K562 (cell line): ENCODE measurements around the gene CCDC27. TPM values are rescaled to one million over a fixed set of nuclear protein-coding genes. Genes with fewer than 3 reads are reported as not detected.

Experiments
- ELF2 ChIP-seq: fragments of 250-450 bp; sonication (Bioruptor Pico); IDR thresholded peaks from 2 replicates; pipeline ENCODE4 v1.5.0; 2021; ENCODE audit warnings: mild to moderate bottlenecking
- ELK1 ChIP-seq: sonication (generic); formaldehyde crosslinking; IDR thresholded peaks from 2 replicates; pipeline ENCODE4 v1.8.1; 2022; ENCODE audit warnings: missing genetic modification reagents
- ETV6 ChIP-seq, 3 experiments: fragments of 150-350 bp in 1 of 3; sonication (generic) in 1 of 3; formaldehyde crosslinking in 1 of 3; IDR thresholded peaks; 2 replicates each; pipeline versions ENCODE4 v1.6.1 to v1.8.0; 2014 to 2022; ENCODE audit warnings: borderline replicate concordance in 2 of 3, low read depth in 2 of 3, antibody characterized with exemption in 1 of 3, low read length in 1 of 3, mild to moderate bottlenecking in 1 of 3, missing genetic modification reagents in 1 of 3
- FOS ChIP-seq: IDR thresholded peaks from 3 replicates; pipeline ENCODE4 v1.6.1; 2011; ENCODE audit not compliant: insufficient read length; ENCODE audit errors: extremely low read depth
- JUN ChIP-seq, 2 experiments: sonication (generic) in 1 of 2; formaldehyde crosslinking in 1 of 2; IDR thresholded peaks; 2 replicates each; pipeline versions ENCODE4 v1.6.1 to v1.8.0; 2012 to 2022; ENCODE audit warnings: borderline replicate concordance in 2 of 2, mild to moderate bottlenecking in 2 of 2, improper control_type of control experiment in 1 of 2, low read depth in 1 of 2, low read length in 1 of 2, missing genetic modification reagents in 1 of 2
- NFATC3 ChIP-seq: fragments of 450-650 bp; IDR thresholded peaks from 2 replicates; pipeline ENCODE4 v1.6.1; 2017; ENCODE audit warnings: mild to moderate bottlenecking
- RFX1 ChIP-seq: fragments of 450-650 bp; IDR thresholded peaks from 2 replicates; pipeline ENCODE4 v1.6.1; 2016; ENCODE audit warnings: mild to moderate bottlenecking, moderate library complexity
- STAG1 ChIP-seq: sonication (generic); formaldehyde crosslinking; IDR thresholded peaks from 2 replicates; pipeline ENCODE4 v1.5.0; 2020; ENCODE audit warnings: missing genetic modification reagents, borderline replicate concordance
- STAT5B ChIP-seq: fragments of 250-450 bp; sonication (Bioruptor Pico); IDR thresholded peaks from 2 replicates; pipeline ENCODE4 v1.8.0; 2021; ENCODE audit warnings: mild to moderate bottlenecking, inconsistent platforms
- TCF7L2 ChIP-seq: fragments of 150-350 bp; IDR thresholded peaks from 2 replicates; pipeline ENCODE4 v1.6.1; 2016; ENCODE audit warnings: low read depth, mild to moderate bottlenecking, low read length, moderate library complexity
- polyA plus RNA-seq, 8 experiments: library from polyadenylated mRNA; depleted of rRNA in 4 of 8; stranded (reverse) in 5 of 8; unstranded in 3 of 8; fragments of >200 nt; fragmentation: Nextera tagmentation in 2 of 8; fragmentation: Illumina TruSeq in 1 of 8; extraction: Ambion mirVana in 2 of 8; extraction: Trizol in 1 of 8; gene quantifications; 2 replicates each; pipeline versions ENCODE4 v1.2.1 to v1.2.3, GENCODE V29; 2011 to 2014; ENCODE audit warnings: inconsistent platforms in 1 of 8, missing spikeins in 1 of 8
- total RNA-seq, 7 experiments: library from RNA; depleted of rRNA in 6 of 7; stranded (reverse); fragments of >200 nt in 6 of 7; fragmentation: Illumina TruSeq in 2 of 7; extraction: Trizol in 2 of 7; gene quantifications; 2 replicates each; pipeline versions ENCODE4 v1.2.1 to v1.2.3, GENCODE V29; 2011 to 2021; ENCODE audit warnings: low replicate concordance in 1 of 7
- TF ChIP-seq, protein P1 (sequence below): sonication (generic); formaldehyde crosslinking; IDR thresholded peaks from 2 replicates; pipeline ENCODE4 v1.8.0; 2022; ENCODE audit warnings: mild to moderate bottlenecking, missing genetic modification reagents
- TF ChIP-seq, protein P2 (sequence below): fragments of 250-450 bp; sonication (Bioruptor Pico); IDR thresholded peaks from 2 replicates; pipeline ENCODE4 v1.5.0; 2020; ENCODE audit warnings: mild to moderate bottlenecking
- TF ChIP-seq, protein P3 (sequence below): fragments of 450-650 bp; formaldehyde crosslinking; IDR thresholded peaks from 2 replicates; pipeline ENCODE4 v1.4.0; 2020; ENCODE audit warnings: mild to moderate bottlenecking, moderate library complexity
- TF ChIP-seq, protein P4 (sequence below): fragments of 250-450 bp; sonication (Bioruptor Pico); IDR thresholded peaks from 2 replicates; pipeline ENCODE4 v1.5.0; 2022; ENCODE audit warnings: mild to moderate bottlenecking
- TF ChIP-seq, protein P5 (sequence below): fragments of 450-650 bp; IDR thresholded peaks from 2 replicates; pipeline ENCODE4 v1.6.1; 2016; ENCODE audit warnings: antibody characterized with exemption
- TF ChIP-seq, protein P6 (sequence below), 2 experiments: fragments of 450-650 bp; conservative IDR thresholded peaks; 2 replicates each; pipeline ENCODE4 v1.6.1; 2017; ENCODE audit warnings: mild to moderate bottlenecking in 2 of 2, moderate library complexity in 2 of 2

CCDC27 gene
- total and polyA plus RNA-seq, 9 of the 15 experiments (the other 6 are each of a cell fraction or from before 2014, with no cell fraction given), result 0.01 to 0.04 TPM; not detected in 7

DNA sequence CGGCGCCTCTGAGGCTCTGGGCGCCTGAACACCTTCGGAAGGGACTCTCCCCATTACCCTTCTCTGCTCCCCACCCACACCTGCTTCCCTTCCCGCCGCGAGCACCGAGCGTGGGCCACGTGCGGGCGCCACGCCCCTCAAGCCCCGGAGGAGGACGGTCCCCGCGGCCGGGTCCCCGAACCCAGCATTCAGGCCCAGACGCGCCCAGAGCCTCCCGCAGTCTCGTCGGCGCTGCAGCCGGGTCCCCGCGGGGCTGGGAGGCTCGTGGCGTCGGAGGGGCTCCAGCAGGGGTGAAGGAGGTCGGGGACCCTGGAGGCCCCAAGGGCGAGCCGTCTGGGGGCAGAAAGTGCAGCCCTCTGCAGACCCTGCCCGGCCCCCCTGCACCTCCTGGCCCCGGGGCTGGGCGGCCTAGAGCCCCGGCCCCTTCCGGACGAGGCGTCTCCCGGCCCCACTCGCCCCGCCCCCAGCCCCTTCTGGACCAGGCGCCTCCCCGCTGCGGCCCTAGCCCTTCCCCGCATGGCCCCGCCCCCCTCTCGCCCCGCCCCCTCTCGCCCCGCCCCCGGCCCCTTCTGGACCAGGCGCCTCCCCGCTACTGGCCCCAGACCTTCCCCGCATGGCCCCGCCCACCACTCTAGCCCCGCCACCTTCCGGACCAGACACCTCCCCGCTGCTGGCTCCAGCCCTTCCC, 19.9 kb downstream of the CCDC27 start (continued):
- TF ChIP-seq ELK1 (CRISPR knock-in tag) (no peak), FOS (no peak), JUN (IDR thresholded peaks at IDR 0.05; ENCODE audit: borderline replicate concordance, low read depth, low read length) (no peak), JUN (CRISPR knock-in tag; IDR thresholded peaks at IDR 0.05; ENCODE audit: borderline replicate concordance) (no peak), STAG1 (CRISPR knock-in tag) (no peak), TCF7L2 (no peak), STAT5B (no peak), ELF2 (CRISPR knock-in tag) (peak; percentile 53; the same call in 1 of the 2 replicates), NFATC3 (no peak), ETV6 (IDR thresholded peaks at IDR 0.05; ENCODE audit: borderline replicate concordance in 1 of 2, low read depth in 2 of 2, low read length in 1 of 2) (no peak), ETV6 (CRISPR knock-in tag; IDR thresholded peaks at IDR 0.05; ENCODE audit: borderline replicate concordance) (no peak), RFX1 (no peak)
- TF ChIP-seq, protein P1, sequence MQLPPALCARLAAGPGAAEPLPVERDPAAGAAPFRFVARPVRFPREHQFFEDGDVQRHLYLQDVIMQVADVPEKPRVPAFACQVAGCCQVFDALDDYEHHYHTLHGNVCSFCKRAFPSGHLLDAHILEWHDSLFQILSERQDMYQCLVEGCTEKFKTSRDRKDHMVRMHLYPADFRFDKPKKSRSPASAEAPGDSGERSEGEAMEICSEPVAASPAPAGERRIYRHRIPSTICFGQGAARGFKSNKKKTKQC (CRISPR knock-in tag), result 0 out of 2 replicates have a peak, but pooled peaks have one; percentile 25
- TF ChIP-seq, protein P2, sequence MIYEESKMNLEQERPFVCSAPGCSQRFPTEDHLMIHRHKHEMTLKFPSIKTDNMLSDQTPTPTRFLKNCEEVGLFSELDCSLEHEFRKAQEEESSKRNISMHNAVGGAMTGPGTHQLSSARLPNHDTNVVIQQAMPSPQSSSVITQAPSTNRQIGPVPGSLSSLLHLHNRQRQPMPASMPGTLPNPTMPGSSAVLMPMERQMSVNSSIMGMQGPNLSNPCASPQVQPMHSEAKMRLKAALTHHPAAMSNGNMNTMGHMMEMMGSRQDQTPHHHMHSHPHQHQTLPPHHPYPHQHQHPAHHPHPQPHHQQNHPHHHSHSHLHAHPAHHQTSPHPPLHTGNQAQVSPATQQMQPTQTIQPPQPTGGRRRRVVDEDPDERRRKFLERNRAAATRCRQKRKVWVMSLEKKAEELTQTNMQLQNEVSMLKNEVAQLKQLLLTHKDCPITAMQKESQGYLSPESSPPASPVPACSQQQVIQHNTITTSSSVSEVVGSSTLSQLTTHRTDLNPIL, result no peak
- TF ChIP-seq, protein P3, sequence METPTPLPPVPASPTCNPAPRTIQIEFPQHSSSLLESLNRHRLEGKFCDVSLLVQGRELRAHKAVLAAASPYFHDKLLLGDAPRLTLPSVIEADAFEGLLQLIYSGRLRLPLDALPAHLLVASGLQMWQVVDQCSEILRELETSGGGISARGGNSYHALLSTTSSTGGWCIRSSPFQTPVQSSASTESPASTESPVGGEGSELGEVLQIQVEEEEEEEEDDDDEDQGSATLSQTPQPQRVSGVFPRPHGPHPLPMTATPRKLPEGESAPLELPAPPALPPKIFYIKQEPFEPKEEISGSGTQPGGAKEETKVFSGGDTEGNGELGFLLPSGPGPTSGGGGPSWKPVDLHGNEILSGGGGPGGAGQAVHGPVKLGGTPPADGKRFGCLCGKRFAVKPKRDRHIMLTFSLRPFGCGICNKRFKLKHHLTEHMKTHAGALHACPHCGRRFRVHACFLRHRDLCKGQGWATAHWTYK, result 0 out of 2 replicates have a peak, but pooled peaks have one; percentile 26
- TF ChIP-seq, protein P4, sequence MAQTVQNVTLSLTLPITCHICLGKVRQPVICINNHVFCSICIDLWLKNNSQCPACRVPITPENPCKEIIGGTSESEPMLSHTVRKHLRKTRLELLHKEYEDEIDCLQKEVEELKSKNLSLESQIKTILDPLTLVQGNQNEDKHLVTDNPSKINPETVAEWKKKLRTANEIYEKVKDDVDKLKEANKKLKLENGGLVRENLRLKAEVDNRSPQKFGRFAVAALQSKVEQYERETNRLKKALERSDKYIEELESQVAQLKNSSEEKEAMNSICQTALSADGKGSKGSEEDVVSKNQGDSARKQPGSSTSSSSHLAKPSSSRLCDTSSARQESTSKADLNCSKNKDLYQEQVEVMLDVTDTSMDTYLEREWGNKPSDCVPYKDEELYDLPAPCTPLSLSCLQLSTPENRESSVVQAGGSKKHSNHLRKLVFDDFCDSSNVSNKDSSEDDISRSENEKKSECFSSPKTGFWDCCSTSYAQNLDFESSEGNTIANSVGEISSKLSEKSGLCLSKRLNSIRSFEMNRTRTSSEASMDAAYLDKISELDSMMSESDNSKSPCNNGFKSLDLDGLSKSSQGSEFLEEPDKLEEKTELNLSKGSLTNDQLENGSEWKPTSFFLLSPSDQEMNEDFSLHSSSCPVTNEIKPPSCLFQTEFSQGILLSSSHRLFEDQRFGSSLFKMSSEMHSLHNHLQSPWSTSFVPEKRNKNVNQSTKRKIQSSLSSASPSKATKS (CRISPR knock-in tag), result no peak
- TF ChIP-seq, protein P5, sequence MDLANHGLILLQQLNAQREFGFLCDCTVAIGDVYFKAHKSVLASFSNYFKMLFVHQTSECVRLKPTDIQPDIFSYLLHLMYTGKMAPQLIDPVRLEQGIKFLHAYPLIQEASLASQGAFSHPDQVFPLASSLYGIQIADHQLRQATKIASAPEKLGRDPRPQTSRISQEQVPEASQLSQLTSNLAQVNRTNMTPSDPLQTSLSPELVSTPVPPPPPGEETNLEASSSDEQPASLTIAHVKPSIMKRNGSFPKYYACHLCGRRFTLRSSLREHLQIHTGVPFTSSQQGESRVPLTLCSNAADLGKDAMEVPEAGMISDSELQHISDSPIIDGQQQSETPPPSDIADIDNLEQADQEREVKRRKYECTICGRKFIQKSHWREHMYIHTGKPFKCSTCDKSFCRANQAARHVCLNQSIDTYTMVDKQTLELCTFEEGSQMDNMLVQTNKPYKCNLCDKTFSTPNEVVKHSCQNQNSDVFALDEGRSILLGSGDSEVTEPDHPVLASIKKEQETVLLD, result no peak
- TF ChIP-seq, protein P6, sequence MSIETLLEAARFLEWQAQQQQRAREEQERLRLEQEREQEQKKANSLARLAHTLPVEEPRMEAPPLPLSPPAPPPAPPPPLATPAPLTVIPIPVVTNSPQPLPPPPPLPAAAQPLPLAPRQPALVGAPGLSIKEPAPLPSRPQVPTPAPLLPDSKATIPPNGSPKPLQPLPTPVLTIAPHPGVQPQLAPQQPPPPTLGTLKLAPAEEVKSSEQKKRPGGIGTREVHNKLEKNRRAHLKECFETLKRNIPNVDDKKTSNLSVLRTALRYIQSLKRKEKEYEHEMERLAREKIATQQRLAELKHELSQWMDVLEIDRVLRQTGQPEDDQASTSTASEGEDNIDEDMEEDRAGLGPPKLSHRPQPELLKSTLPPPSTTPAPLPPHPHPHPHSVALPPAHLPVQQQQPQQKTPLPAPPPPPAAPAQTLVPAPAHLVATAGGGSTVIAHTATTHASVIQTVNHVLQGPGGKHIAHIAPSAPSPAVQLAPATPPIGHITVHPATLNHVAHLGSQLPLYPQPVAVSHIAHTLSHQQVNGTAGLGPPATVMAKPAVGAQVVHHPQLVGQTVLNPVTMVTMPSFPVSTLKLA (conservative IDR thresholded peaks at IDR 0.05), result peak; percentile 94 to 96
